ENCODE measurements around the gene TSPAN9. TPM values are rescaled to one million over a fixed set of nuclear protein-coding genes. Genes with fewer than 3 reads are reported as not detected.

TSPAN9 gene
- total RNA-seq, 3 donors from 2014 or later = 4.7 to 28.4 (median 8.5) TPM

DNA sequence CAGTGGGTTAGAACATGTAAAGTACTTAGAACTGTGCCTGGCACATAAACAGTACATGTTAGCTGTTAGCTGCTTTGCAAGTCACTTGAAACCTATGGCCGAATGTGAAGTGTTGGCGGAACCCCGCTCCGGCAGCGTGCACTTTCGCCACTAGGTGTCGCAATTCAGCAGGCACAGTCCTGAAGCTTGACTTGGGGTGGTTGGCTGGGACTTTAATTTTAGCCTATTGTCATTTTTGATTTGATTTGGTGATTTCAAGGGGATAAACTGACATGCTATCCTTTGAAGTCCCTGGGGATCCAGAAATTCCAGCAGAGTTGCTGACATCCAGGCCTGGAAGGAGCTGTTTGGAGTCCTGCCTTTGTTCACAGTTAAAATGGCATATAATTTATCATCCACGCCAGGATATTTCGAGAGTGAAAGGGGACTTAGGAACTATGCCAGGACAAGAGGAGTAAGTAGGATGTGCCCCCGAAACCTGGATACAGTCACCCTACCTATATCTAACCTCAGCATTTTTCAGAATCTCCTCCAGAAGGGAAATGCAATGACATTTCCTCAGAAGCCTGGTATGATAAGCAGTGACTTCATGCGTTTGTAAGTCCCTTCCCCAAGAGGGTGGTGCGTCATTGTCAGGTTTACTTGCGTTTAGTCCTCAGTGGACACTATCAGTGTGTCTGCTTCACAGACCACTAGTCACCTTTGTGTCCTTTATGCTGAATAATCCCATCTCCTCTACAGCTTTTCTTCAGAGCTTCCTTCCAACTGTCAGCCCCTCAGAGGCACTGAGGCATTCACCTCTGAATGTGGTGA is 3.5 kb upstream of the TSPAN9 start:
- intact Hi-C loops (cut with DNase I, micrococcal nuclease) = no loop called here
- Histone ChIP-seq H3K9me3 (no peaks in the 10 kb centered on the region), H3K4me1 (ENCODE audit: low read depth) (no peaks in the 10 kb centered on the region), H3K36me3 (ENCODE audit: low read depth) (no peaks in the 10 kb centered on the region), H3K4me3 (no peak overlapping the region)
- DNase-seq (peak; percentile 77 to 91 (median 89)), ATAC-seq (peak; percentile 62)
- peak; percentile 99 for TF ChIP-seq CTCF (IDR thresholded peaks at IDR 0.05)

GRCh38 chr12:3075315-3075714 is 1.9 kb upstream of the TSPAN9 start:
- no peaks in the 10 kb centered on the region for H3K4me1 ChIP-seq (ENCODE audit: low read depth)
- no peak overlapping the region for H3K4me3 ChIP-seq
- no peaks in the 10 kb centered on the region for H3K36me3 ChIP-seq (ENCODE audit: low read depth)
- no peak for TF ChIP-seq CTCF (IDR thresholded peaks at IDR 0.05)
- DNase-seq (no peak), ATAC-seq (no peak)
- intact Hi-C loops (cut with DNase I, micrococcal nuclease) = no loop called here
- no peaks in the 10 kb centered on the region for H3K9me3 ChIP-seq

- no peak for TF ChIP-seq CTCF (IDR thresholded peaks at IDR 0.05)
- Histone ChIP-seq H3K9me3 (no peaks in the 10 kb centered on the region), H3K4me3 (peak overlapping the region; percentile 51), H3K36me3 (ENCODE audit: low read depth) (no peaks in the 10 kb centered on the region), H3K4me1 (ENCODE audit: low read depth) (no peaks in the 10 kb centered on the region)
- intact Hi-C loops (cut with DNase I, micrococcal nuclease) = no loop called here
- ATAC-seq (peak; percentile 1), DNase-seq (peak; percentile 49 to 60 (median 60))
Measured at GRCh38 chr12:3077572-3078081, 448 bp downstream of the TSPAN9 start.

DNA sequence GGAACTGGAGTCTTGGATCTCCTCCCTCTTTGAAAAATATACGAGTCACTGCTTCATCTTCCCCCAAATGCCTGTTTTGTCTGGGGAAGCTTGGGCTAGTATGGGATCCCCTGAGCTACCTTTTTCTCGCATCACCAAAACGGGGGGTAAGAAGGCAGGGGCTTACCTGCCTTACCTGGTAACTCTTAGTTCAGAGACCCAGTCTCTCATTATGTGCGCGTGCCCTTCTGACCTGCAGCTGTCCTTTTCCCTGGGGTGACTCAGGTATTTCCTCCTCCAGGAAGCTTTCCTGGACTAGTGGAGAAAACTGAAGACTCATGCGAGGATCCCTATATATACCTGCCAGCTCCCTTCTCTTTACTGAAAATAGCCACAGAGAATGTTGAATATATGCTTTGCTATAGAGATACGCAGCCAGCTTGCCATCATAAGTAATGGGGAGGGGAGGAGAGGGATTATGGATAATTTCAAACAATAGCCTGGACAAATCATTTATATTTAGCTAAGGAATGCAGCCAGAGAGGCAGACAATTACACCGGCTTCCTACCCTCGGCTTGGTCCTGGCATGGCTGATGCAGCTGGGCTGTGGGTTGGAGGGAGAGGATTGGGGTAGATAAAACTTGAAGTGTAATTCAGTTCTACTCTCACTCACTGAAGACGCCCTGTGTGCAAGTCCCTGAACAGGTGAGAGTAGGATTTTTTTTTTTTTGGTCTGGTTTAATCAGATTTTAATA is 1.1 kb downstream of the TSPAN9 start:
- Histone ChIP-seq H3K4me3 (peak overlapping the region; percentile 51), H3K4me1 (ENCODE audit: low read depth) (no peaks in the 10 kb centered on the region), H3K9me3 (no peaks in the 10 kb centered on the region), H3K36me3 (ENCODE audit: low read depth) (no peaks in the 10 kb centered on the region)
- TF ChIP-seq CTCF (IDR thresholded peaks at IDR 0.05) = no peak
- ATAC-seq (no peak), DNase-seq (no peak)
- intact Hi-C loops (cut with DNase I, micrococcal nuclease) = no loop called here

GRCh38 chr12:3081091-3081490 is 3.9 kb downstream of the TSPAN9 start:
- no peak for TF ChIP-seq CTCF (IDR thresholded peaks at IDR 0.05)
- no peaks in the 10 kb centered on the region for H3K4me1 ChIP-seq (ENCODE audit: low read depth)
- intact Hi-C loops (cut with DNase I, micrococcal nuclease) = no loop called here
- no peak for ATAC-seq
- no peaks in the 10 kb centered on the region for H3K36me3 ChIP-seq (ENCODE audit: low read depth)
- no peaks in the 10 kb centered on the region for H3K9me3 ChIP-seq
- no peak overlapping the region for H3K4me3 ChIP-seq
- DNase-seq = no peak

Measured in mucosa of descending colon (tissue), 3 donors.